ENCODE results near the gene ASMTL. TPM values are rescaled to one million over a fixed set of nuclear protein-coding genes. Genes with fewer than 3 reads are reported as not detected.

ASMTL gene
- total RNA-seq, 6 experiments from 2014 or later = 12.5 to 27.3 (median 18.6) TPM

DNA sequence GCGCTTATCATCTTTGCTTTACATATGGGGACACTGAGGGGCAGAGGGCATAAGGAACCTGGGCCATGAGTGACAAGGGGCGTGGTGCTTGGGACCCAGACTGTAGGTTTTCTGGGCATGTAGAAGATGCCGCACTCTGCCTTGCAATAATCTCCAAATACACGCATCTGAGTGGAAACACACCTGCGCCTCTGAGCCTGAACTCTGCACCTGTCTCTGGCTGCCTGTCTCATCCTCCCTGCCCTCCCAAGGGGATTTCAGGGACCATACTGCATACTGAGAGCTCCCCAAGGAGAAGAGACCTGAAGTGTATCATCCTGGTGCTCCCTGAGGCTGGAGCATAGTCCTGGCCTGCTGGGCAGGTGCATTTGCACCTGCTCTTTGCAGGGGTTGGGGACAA lies 34.7 kb upstream of the ASMTL start:
- no peak for ATAC-seq

DNA sequence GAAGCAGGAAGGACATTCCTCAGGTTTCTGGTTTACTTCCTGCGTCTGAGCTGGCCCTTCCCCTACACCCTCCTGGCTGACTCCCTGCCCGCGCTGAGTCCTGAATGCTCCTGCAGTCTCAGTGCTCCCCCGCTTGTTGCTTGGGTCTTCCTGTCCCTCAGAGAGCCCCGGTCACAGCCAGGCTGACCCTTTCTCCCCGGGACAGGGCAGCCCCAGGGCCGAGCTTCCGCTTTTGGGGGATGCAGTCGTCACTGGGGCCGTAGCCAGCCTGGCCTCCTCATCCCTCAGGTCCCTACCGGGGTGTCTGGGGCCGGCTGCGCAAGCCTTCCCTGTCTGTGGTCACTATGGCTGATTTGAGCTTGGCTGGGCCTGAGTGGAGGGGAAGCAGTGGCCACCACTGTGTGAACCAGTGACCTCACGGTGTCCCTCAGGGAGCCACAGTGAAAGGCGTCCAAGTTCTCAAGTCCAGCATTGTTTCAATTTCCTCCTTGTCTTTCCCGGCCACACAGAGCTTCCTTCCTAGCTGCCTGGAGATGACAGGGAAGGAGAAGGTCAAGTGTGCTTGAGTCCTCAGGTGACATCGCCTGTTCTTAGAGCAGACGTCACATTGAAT lies 34.1 kb upstream of the ASMTL start:
- TF ChIP-seq, protein P1, sequence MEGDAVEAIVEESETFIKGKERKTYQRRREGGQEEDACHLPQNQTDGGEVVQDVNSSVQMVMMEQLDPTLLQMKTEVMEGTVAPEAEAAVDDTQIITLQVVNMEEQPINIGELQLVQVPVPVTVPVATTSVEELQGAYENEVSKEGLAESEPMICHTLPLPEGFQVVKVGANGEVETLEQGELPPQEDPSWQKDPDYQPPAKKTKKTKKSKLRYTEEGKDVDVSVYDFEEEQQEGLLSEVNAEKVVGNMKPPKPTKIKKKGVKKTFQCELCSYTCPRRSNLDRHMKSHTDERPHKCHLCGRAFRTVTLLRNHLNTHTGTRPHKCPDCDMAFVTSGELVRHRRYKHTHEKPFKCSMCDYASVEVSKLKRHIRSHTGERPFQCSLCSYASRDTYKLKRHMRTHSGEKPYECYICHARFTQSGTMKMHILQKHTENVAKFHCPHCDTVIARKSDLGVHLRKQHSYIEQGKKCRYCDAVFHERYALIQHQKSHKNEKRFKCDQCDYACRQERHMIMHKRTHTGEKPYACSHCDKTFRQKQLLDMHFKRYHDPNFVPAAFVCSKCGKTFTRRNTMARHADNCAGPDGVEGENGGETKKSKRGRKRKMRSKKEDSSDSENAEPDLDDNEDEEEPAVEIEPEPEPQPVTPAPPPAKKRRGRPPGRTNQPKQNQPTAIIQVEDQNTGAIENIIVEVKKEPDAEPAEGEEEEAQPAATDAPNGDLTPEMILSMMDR (IDR thresholded peaks at IDR 0.05) = no peak
- TF ChIP-seq POLR2A (IDR thresholded peaks at IDR 0.05) = no peak
- H3K36me3 ChIP-seq = no peaks in the 10 kb centered on the region
- no peaks in the 10 kb centered on the region for H3K27me3 ChIP-seq
- intact Hi-C loops (cut with DNase I) = no loop called here
- H3K4me1 ChIP-seq = no peaks in the 10 kb centered on the region
- peak; percentile 56 to 68 (median 60) for DNase-seq
- ATAC-seq = peak; percentile 76 to 87 (median 84)
- H3K27ac ChIP-seq = peak overlapping the region in 1 of 3 donors; percentile 47
- WGBS (ENCODE audit: insufficient coverage, low coverage, low lambda C conversion rate, missing lambda C conversion rate) = 68% methylated on average over 8 of the region's 18 CpGs
- H3K4me3 ChIP-seq = no peak overlapping the region
- no peaks in the 10 kb centered on the region for H3K9me3 ChIP-seq

More for the DNA sequence above, 34.7 kb upstream of the ASMTL start:
- DNase-seq = peak in 2 of 3 donors; percentile 33 to 36
- H3K27me3 ChIP-seq = no peaks in the 10 kb centered on the region
- intact Hi-C loops (cut with DNase I) = no loop called here
- H3K36me3 ChIP-seq = no peaks in the 10 kb centered on the region
- 64% methylated on average over 2 of the region's 5 CpGs for WGBS (ENCODE audit: insufficient coverage, low coverage, low lambda C conversion rate, missing lambda C conversion rate)
- no peaks in the 10 kb centered on the region for H3K4me1 ChIP-seq
- H3K27ac ChIP-seq = no peak overlapping the region
- no peaks in the 10 kb centered on the region for H3K9me3 ChIP-seq
- TF ChIP-seq POLR2A (IDR thresholded peaks at IDR 0.05) = no peak
- TF ChIP-seq, protein P1 (IDR thresholded peaks at IDR 0.05) = no peak
- no peak overlapping the region for H3K4me3 ChIP-seq

DNA sequence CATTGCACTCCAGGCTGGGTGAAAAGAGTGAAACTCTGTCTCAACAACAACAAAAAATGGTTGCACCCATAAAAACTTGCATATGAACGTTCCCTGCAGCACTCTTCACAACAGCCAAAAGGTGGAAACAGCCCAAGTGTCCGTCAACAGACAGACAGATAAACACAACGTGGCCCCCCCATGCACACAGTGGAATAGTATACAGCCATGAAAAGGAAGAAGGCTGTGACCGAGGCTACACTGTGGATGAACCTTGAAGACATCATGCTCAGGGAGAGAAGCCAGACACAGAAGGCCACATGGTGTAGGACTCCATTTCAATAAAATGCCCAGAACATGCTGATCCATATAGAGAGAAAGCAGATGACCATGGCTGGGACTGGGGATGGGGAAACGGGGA lies 33.5 kb upstream of the ASMTL start:
- H3K27me3 ChIP-seq = no peaks in the 10 kb centered on the region
- no peaks in the 10 kb centered on the region for H3K36me3 ChIP-seq
- WGBS (ENCODE audit: insufficient coverage, low coverage, low lambda C conversion rate, missing lambda C conversion rate) = 85% methylated on average over 4 of the region's 5 CpGs
- no peak overlapping the region for H3K4me3 ChIP-seq
- peaks cover 0 to 4% (median 0%) of the 10 kb centered on the region in 4 donors for H3K4me1 ChIP-seq
- TF ChIP-seq POLR2A (IDR thresholded peaks at IDR 0.05) = no peak
- intact Hi-C loops (cut with DNase I) = no loop called here
- ATAC-seq = no peak
- H3K27ac ChIP-seq = peak overlapping the region in 1 of 3 donors; percentile 29
- peak in 2 of 3 donors; percentile 5 to 14 for DNase-seq
- no peaks in the 10 kb centered on the region for H3K9me3 ChIP-seq

DNA sequence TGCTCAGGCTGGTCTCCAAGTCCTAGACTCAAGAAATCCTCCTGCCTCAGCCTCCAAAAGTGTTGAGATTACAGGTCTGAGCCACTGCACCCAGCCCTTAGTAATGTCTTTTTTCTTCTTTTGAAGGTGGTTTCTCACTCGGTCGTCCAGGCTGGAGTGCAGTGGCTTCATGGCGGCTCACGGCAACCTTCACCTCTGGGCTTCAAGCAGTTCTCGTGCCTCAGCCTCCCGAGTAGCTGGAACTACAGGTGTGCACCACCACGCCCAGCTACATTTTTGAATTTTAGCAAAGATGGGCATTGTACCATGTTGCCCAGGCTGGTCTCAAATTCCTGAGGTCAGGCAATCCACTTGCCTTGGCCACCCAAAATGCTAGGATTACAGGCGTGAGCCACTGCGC lies 32.3 kb upstream of the ASMTL start:
- Histone ChIP-seq H3K9me3 (no peaks in the 10 kb centered on the region), H3K4me3 (no peak overlapping the region), H3K27ac (no peak overlapping the region), H3K36me3 (no peaks in the 10 kb centered on the region), H3K27me3 (no peaks in the 10 kb centered on the region), H3K4me1 (peaks cover 0 to 4% (median 0%) of the 10 kb centered on the region in 4 donors)
- TF ChIP-seq POLR2A (IDR thresholded peaks at IDR 0.05) = no peak
- TF ChIP-seq, protein P1 (IDR thresholded peaks at IDR 0.05) = no peak
- ATAC-seq = no peak
- 91% methylated on average over 3 of the region's 9 CpGs for WGBS (ENCODE audit: insufficient coverage, low coverage, low lambda C conversion rate, missing lambda C conversion rate)
- intact Hi-C loops (cut with DNase I) = no loop called here
- peak in 1 of 3 donors; percentile 33 for DNase-seq

DNA sequence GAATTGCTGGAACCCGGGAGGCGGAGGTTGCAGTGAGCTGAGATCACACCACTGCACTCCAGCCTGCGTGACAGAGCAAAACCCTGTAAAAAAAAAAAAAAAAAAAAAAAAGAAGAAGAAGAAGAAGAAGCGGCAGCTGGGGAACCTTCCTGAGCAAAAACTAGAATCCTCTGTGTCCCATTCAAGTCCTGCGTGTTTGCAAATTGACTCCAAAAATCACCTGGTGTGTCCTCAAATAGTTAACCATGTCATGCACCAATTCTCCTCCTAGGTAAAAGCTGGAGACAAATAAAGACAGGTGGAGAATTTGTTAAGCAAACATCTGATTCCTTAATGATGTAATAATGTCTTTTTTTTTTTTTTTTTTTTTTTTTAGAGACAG lies 31.9 kb upstream of the ASMTL start:
- H3K9me3 ChIP-seq = no peaks in the 10 kb centered on the region
- peaks cover 0 to 4% (median 0%) of the 10 kb centered on the region in 4 donors for H3K4me1 ChIP-seq
- no peak overlapping the region for H3K4me3 ChIP-seq
- H3K27ac ChIP-seq = no peak overlapping the region
- ATAC-seq (no peak), DNase-seq (no peak)
- H3K36me3 ChIP-seq = no peaks in the 10 kb centered on the region
- no peaks in the 10 kb centered on the region for H3K27me3 ChIP-seq
- TF ChIP-seq, protein P1 (IDR thresholded peaks at IDR 0.05) = no peak
- no peak for TF ChIP-seq POLR2A (IDR thresholded peaks at IDR 0.05)
- intact Hi-C loops (cut with DNase I) = no loop called here
- WGBS (ENCODE audit: insufficient coverage, low coverage, low lambda C conversion rate, missing lambda C conversion rate) = 75% methylated on average over 2 of the region's 5 CpGs

Measured in right lobe of liver (tissue), 6 donors.